ENCODE measurements around the gene TRMT61A. TPM values are rescaled to one million over a fixed set of nuclear protein-coding genes. Genes with fewer than 3 reads are reported as not detected.

The TRMT61A gene
- total and polyA plus RNA-seq, 9 of the 15 experiments (the other 6 are each of a cell fraction or from before 2014, with no cell fraction given), result 0.10 to 24.8 (median 5.1) TPM

DNA sequence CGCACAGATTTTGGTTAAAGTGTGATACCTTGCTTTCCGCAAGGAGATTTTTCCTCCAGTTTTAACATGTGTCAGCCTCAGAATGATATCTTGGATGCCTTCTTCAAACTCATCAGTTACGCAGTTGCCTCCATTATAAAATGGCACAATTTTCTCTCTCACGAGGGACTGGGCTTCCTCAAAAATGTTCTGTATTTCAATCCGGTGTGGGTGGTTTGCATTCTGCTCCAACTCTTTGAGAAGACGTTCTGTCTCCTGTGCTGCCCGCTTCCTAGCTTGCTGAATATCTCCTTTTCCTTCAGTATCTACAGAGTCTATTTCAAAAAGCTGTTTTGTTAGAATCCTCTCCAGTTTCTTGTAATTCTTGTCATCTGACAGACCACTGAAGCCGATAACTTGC lies 31.7 kb downstream of the TRMT61A start:
- intact Hi-C loops (cut with micrococcal nuclease), result loop anchor here (5.0 kb wide), 1 partner anchor 43 kb away; no protein-coding TSS in a partner anchor
- BruUV-seq (replicated peaks), result no TSS peak
- TF ChIP-seq BCL6 (CRISPR knock-in tag; IDR thresholded peaks at IDR 0.05) (no peak), XRCC4 (IDR thresholded peaks at IDR 0.05; ENCODE audit: extremely low read depth, insufficient read depth, insufficient read length) (no peak), NR2F6 (CRISPR knock-in tag; IDR thresholded peaks at IDR 0.05) (no peak), TAF7 (tag; IDR thresholded peaks at IDR 0.05) (no peak), HLTF (IDR thresholded peaks at IDR 0.05) (no peak), E2F3 (CRISPR knock-in tag; IDR thresholded peaks at IDR 0.05) (no peak), FUS (optimal IDR thresholded peaks at IDR 0.05; ENCODE audit: low read depth, low read length) (no peak), SPI1 (IDR thresholded peaks at IDR 0.05; ENCODE audit: borderline replicate concordance, low read depth, low read length) (no peak), ZNF175 (CRISPR knock-in tag; IDR thresholded peaks at IDR 0.05; ENCODE audit: low read depth) (no peak), MTA2 (IDR thresholded peaks at IDR 0.05; ENCODE audit: low read depth) (no peak), RNF2 (IDR thresholded peaks at IDR 0.05) (no peak), EZH2 (IDR thresholded peaks at IDR 0.05; ENCODE audit: borderline replicate concordance, low read depth, low read length) (no peak)
- TF ChIP-seq, protein P1, sequence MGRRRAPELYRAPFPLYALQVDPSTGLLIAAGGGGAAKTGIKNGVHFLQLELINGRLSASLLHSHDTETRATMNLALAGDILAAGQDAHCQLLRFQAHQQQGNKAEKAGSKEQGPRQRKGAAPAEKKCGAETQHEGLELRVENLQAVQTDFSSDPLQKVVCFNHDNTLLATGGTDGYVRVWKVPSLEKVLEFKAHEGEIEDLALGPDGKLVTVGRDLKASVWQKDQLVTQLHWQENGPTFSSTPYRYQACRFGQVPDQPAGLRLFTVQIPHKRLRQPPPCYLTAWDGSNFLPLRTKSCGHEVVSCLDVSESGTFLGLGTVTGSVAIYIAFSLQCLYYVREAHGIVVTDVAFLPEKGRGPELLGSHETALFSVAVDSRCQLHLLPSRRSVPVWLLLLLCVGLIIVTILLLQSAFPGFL (CRISPR knock-in tag; IDR thresholded peaks at IDR 0.05), result no peak
- TF ChIP-seq, protein P2, sequence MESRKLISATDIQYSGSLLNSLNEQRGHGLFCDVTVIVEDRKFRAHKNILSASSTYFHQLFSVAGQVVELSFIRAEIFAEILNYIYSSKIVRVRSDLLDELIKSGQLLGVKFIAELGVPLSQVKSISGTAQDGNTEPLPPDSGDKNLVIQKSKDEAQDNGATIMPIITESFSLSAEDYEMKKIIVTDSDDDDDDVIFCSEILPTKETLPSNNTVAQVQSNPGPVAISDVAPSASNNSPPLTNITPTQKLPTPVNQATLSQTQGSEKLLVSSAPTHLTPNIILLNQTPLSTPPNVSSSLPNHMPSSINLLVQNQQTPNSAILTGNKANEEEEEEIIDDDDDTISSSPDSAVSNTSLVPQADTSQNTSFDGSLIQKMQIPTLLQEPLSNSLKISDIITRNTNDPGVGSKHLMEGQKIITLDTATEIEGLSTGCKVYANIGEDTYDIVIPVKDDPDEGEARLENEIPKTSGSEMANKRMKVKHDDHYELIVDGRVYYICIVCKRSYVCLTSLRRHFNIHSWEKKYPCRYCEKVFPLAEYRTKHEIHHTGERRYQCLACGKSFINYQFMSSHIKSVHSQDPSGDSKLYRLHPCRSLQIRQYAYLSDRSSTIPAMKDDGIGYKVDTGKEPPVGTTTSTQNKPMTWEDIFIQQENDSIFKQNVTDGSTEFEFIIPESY (CRISPR knock-in tag; IDR thresholded peaks at IDR 0.05), result no peak
- TF ChIP-seq, protein P3, sequence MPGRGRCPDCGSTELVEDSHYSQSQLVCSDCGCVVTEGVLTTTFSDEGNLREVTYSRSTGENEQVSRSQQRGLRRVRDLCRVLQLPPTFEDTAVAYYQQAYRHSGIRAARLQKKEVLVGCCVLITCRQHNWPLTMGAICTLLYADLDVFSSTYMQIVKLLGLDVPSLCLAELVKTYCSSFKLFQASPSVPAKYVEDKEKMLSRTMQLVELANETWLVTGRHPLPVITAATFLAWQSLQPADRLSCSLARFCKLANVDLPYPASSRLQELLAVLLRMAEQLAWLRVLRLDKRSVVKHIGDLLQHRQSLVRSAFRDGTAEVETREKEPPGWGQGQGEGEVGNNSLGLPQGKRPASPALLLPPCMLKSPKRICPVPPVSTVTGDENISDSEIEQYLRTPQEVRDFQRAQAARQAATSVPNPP (IDR thresholded peaks at IDR 0.05; ENCODE audit: borderline replicate concordance, insufficient read depth, insufficient read length), result no peak
- TF ChIP-seq, protein P4, sequence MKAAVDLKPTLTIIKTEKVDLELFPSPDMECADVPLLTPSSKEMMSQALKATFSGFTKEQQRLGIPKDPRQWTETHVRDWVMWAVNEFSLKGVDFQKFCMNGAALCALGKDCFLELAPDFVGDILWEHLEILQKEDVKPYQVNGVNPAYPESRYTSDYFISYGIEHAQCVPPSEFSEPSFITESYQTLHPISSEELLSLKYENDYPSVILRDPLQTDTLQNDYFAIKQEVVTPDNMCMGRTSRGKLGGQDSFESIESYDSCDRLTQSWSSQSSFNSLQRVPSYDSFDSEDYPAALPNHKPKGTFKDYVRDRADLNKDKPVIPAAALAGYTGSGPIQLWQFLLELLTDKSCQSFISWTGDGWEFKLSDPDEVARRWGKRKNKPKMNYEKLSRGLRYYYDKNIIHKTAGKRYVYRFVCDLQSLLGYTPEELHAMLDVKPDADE (conservative IDR thresholded peaks at IDR 0.05; ENCODE audit: control insufficient read depth, low read depth, low read length), result no peak
- TF ChIP-seq, protein P5, sequence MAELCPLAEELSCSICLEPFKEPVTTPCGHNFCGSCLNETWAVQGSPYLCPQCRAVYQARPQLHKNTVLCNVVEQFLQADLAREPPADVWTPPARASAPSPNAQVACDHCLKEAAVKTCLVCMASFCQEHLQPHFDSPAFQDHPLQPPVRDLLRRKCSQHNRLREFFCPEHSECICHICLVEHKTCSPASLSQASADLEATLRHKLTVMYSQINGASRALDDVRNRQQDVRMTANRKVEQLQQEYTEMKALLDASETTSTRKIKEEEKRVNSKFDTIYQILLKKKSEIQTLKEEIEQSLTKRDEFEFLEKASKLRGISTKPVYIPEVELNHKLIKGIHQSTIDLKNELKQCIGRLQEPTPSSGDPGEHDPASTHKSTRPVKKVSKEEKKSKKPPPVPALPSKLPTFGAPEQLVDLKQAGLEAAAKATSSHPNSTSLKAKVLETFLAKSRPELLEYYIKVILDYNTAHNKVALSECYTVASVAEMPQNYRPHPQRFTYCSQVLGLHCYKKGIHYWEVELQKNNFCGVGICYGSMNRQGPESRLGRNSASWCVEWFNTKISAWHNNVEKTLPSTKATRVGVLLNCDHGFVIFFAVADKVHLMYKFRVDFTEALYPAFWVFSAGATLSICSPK (IDR thresholded peaks at IDR 0.05; ENCODE audit: borderline replicate concordance), result no peak
- Histone ChIP-seq H4K20me1 (replicated peaks; ENCODE audit: control insufficient read depth, insufficient read depth, low read length) (peaks cover 20% of the 10 kb centered on the region; the same call in 1 of the 2 replicates), H3K27ac (ENCODE audit: extremely low read depth, low read depth, low read length) (no peak overlapping the region), H3K9ac (ENCODE audit: insufficient read depth in 1 of 2, low read depth in 2 of 2, low read length in 2 of 2) (peak overlapping the region in 1 of 2 experiments; percentile 84; a peak in 1 of 4 replicates), H3K9me3 (replicated peaks; ENCODE audit: control insufficient read depth, insufficient read depth, low read depth, low read length) (no peaks in the 10 kb centered on the region), H3K36me3 (ENCODE audit: control insufficient read depth, insufficient read depth, low read length) (peaks cover 37% of the 10 kb centered on the region), H3K4me1 (replicated peaks in 1 of 2; ENCODE audit: control insufficient read depth in 2 of 2, insufficient read depth in 2 of 2, low read length in 2 of 2) (peaks cover 3 to 8% of the 10 kb centered on the region in 2 experiments; a peak in 4 of 5 replicates), H3K4me3 (peak overlapping the region; percentile 93; the same call in 1 of the 2 replicates), H3K9me1 (ENCODE audit: control insufficient read depth, insufficient read depth, low read length) (no peaks in the 10 kb centered on the region), H3K79me2 (ENCODE audit: control insufficient read depth, insufficient read depth, low read length) (peaks cover 69% of the 10 kb centered on the region), H3K4me2 (ENCODE audit: insufficient read depth, low read length) (peak overlapping the region; percentile 82; the same call in 1 of the 2 replicates), H2AFZ (ENCODE audit: low read depth, low read length) (no peak overlapping the region), H3K27me3 (ENCODE audit: control insufficient read depth in 2 of 2, insufficient read depth in 2 of 2, low read length in 2 of 2) (no peaks in the 10 kb centered on the region)
- 90% methylated on average over 8 of the region's 8 CpGs for WGBS (ENCODE audit: insufficient coverage, low coverage, missing lambda C conversion rate)
- CTCF ChIA-PET (ENCODE audit: low intra/inter-chr PET ratio), result no interaction called here
- DNase-seq (ENCODE audit: extremely low read depth in 1 of 4, low spot score in 3 of 4), result no peak
- POLR2A ChIA-PET, result interaction anchor here (0.5 to 1.1 kb wide), 3 partner anchors 32 to 162 kb away, joined by 3 to 4 read pairs (median 3); partner anchors contain the start of gene TRMT61A
- ATAC-seq, result no peak
- FAIRE-seq, result no peak
- in situ Hi-C loops (cut with MboI), result no loop called here

All from K562 (cell line).